GM04503 (cell line): ENCODE results near the gene BRINP2.

ENCODE experiments used
- DNase-seq: peaks from one replicate; pipeline ENCODE4 v3.0.0-alpha.2; 2012; ENCODE audit warnings: low read depth

Gene BRINP2

GRCh38 chr1:177170756-177171535, at the start of gene BRINP2:
Gene BRINP2, plus strand, starts transcription at chr1:177170958. Its CDS starts 58,919 bp downstream, at chr1:177229877.
- DNase-seq, result no peak

GRCh38 chr1:177122461-177123251, 48.1 kb upstream of the BRINP2 start:
- DNase-seq, result no peak

GRCh38 chr1:177124577-177125278, 46.0 kb upstream of the BRINP2 start:
- no peak for DNase-seq

GRCh38 chr1:177126267-177126666, 44.5 kb upstream of the BRINP2 start:
- no peak for DNase-seq

GRCh38 chr1:177128665-177129281, 42.0 kb upstream of the BRINP2 start:
- DNase-seq, result no peak

GRCh38 chr1:177130451-177130945, 40.3 kb upstream of the BRINP2 start:
- DNase-seq, result no peak

- DNase-seq, result no peak
These were observed 39.0 kb upstream of the BRINP2 start for GRCh38 chr1:177131723-177132122.

- no peak for DNase-seq
These were observed 38.6 kb upstream of the BRINP2 start for GRCh38 chr1:177132141-177132540.

GRCh38 chr1:177133977-177134538, 36.7 kb upstream of the BRINP2 start:
- DNase-seq, result no peak

- DNase-seq, result no peak
These were observed 35.5 kb upstream of the BRINP2 start for GRCh38 chr1:177135250-177135649.

GRCh38 chr1:177137814-177138213, 32.9 kb upstream of the BRINP2 start:
- no peak for DNase-seq

- DNase-seq, result no peak
These were observed 32.4 kb upstream of the BRINP2 start for GRCh38 chr1:177138347-177138746.

GRCh38 chr1:177142010-177142409, 28.7 kb upstream of the BRINP2 start:
- no peak for DNase-seq

GRCh38 chr1:177142791-177143271, 27.9 kb upstream of the BRINP2 start:
- DNase-seq, result no peak

- no peak for DNase-seq
These were observed 25.4 kb upstream of the BRINP2 start for GRCh38 chr1:177145106-177146070.

GRCh38 chr1:177146499-177146898, 24.3 kb upstream of the BRINP2 start:
- DNase-seq, result no peak

GRCh38 chr1:177162243-177162642, 8.5 kb upstream of the BRINP2 start:
- no peak for DNase-seq

GRCh38 chr1:177163844-177164379, 6.8 kb upstream of the BRINP2 start:
- DNase-seq, result no peak

GRCh38 chr1:177164380-177165068, 6.2 kb upstream of the BRINP2 start, which contains the start of gene ASTN1:
Gene ASTN1, minus strand, starts transcription at chr1:177164712. Its CDS starts 36 bp downstream, at chr1:177164676.
- no peak for DNase-seq
